Umbilical cord (tissue), 2 donors: ENCODE results near the gene CYP27A1. TPM values are rescaled to one million over a fixed set of nuclear protein-coding genes. Genes with fewer than 3 reads are reported as not detected.
"Not testable (repeated sequence)": the region's sequence is repeated elsewhere in the genome, so short reads cannot be mapped to it uniquely, and the experiment has no call there.

ENCODE experiments used
- DNase-seq: peaks from one replicate; pipeline ENCODE4 v3.0.0-alpha.2; 2015; ENCODE audit warnings: low spot score
- total RNA-seq: library from RNA; depleted of rRNA; stranded (reverse); fragments of >200 nt; gene quantifications from one replicate; pipeline ENCODE4 v1.2.3, GENCODE V29; 2014; ENCODE audit warnings: low replicate concordance; ENCODE audit not compliant: insufficient read depth

CYP27A1 gene
- total RNA-seq, 1 donor from 2014 or later = 13.2 TPM

- DNase-seq = no peak
These were observed 49.5 kb downstream of the CYP27A1 start, which contains the start of gene PRKAG3 for GRCh38 chr2:218831378-218831990. TSS of gene PRKAG3 (minus strand) at chr2:218831803.

DNA sequence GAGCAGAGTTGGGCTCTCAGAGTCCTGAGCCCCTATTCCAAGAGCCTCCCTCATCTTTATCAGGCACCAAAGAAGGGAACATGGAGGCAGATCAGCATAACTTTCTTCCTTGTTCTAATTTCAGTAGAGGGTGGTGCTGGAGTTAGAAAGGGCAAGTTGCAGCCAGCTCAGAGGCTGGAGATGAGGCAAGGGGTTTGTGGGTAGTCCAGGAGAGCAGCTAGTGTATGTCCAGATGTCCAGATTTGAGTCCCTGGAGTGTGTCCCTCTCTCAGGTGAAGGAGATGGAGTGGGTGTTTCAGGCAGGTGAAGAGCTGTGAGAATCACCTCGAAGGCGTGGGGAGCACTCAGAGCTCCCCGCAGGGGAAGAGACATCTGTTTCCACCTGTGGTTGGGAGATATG is 50.1 kb downstream of the CYP27A1 start:
- DNase-seq = no peak

DNA sequence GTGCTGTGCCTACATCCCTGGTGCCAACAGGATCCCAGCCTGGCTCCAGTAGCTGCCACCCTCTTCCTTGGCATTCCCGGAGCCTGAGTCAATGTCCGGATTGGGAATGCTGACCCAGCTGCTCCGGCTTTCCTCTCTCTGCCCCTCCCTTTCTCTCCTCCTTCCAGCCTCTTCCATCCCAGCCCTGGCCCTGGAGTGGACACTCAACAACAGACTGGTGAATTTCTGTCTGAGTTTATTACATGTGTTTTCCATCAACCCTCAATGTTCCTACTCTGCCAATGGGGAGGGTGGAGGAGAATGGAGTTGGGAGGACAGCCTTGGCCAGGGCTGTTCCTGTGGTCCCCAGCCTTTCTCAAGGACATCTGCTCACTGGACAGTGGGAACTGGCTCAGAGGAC is 50.6 kb downstream of the CYP27A1 start:
- DNase-seq = no peak

- no peak for DNase-seq
These were observed 51.2 kb downstream of the CYP27A1 start for GRCh38 chr2:218833023-218833609.

DNA sequence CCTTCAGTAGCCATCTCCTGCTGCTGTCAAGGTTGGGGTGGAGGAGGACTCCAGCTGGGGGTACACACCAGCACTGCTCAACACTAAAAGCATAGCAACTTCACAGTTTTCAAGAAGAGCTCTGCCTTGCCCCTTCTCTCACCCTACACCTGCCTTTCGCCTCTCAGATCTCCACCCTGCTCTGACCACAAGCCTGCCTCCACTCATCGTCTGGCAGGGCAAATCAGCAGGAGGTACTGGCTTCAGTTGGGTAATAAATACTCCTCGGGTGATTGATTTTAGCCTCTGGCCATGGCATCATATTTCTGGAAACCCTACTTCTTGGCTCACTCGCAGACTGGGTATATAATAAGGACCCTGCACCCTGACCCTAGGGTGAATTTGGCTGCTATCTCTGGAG is 52.7 kb downstream of the CYP27A1 start:
- DNase-seq = no peak

DNA sequence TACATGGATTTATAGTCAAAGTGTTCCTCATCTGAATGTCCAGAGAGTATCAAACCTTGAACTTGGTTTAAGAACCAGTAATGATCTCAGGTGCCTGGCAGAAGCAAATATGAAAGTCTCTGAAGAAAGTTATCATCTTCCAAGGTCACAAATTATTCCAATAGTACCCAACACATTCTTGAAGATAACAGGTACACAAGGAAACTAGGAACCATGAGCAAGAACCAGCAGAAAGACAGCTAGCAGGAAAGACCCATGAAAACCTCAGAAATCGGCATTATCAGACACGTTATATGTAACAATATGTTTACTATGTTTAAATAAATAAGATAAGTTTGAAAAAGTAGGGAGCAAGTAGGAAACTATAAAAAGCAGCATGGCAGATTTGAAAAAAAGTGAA is 55.5 kb downstream of the CYP27A1 start:
- no peak for DNase-seq

GRCh38 chr2:218839430-218839829 is 57.5 kb downstream of the CYP27A1 start:
- DNase-seq = no peak

DNA sequence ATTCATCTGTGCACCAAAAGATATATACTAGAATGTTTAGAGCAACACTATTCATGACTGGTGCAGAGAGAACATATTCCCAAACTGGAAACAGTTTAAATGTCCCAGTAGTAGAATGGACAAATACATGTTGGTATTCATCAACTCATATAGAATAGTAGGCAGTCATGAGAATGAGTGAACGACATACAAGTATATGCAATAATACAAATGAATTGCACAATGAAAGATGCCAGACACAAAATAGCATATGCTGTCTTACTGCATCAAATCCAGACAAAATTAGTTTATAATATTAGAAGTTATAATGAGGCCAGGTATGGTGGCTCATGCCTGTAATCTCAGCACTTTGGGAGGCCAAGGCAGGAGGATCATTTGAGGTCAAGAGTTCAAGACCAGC is 57.9 kb downstream of the CYP27A1 start:
- DNase-seq = no peak

DNA sequence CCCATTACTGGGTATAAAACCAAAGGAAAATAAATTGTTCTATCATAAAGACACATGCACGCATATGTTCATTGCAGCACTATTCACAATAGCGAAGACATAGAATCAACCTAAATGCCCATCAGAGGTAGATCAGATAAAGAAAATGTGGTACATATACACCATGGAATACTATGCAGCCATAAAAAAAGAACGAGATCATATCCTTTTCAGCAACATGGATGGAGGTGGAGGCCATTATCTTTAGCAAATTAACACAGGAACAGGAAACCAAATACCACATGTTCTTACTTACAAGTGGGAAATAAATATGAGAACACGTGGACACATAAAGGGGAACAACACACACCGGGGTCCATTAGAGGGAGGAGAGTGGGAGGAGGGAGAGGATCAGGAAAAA is 62.4 kb downstream of the CYP27A1 start:
- not testable (repeated sequence) for DNase-seq

- not testable (repeated sequence) for DNase-seq
These were observed 65.0 kb downstream of the CYP27A1 start for GRCh38 chr2:218846963-218847362.

GRCh38 chr2:218849721-218850120 is 67.8 kb downstream of the CYP27A1 start:
- no peak for DNase-seq

DNA sequence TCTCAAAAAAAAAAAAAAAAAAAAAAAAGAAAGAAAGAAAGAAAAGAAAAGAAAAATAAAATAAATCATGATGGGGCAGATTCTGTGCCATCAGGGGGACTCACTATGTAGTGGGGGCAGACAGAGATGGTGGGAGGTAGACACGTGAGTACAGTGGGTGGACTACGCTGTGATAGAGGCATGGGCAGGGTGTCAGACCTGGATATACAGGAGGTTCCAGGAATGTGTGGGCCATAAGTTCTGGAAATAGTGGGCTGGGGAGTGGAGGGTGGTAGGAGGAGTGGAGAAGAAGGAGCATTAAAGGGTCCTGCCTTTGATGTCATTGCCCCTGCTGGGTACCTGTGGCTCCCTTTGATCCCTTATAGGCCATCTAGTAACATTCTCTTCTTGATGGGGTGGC is 68.8 kb downstream of the CYP27A1 start:
- DNase-seq = no peak

DNA sequence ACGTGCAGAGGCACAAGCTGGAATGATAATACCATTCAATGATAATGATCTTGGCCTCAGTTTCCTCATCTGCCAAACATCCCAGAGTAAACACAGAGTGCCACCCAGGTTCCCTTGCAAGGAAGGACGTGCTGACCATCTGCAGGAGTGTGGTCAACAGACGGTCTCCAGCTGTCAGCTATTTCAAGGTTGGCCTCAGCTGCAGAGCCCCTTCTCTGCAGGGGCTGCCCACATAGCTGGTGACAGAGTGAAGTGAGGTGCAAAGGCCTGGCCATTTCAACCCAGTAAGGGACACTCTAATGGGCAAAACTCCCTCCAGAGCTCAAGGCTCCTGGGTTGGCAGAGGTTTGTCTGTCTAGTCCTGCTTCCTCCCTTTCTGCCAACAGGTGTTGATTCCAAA is 69.3 kb downstream of the CYP27A1 start:
- no peak for DNase-seq

GRCh38 chr2:218852911-218853667 is 71.1 kb downstream of the CYP27A1 start:
- DNase-seq = peak; percentile 58

DNA sequence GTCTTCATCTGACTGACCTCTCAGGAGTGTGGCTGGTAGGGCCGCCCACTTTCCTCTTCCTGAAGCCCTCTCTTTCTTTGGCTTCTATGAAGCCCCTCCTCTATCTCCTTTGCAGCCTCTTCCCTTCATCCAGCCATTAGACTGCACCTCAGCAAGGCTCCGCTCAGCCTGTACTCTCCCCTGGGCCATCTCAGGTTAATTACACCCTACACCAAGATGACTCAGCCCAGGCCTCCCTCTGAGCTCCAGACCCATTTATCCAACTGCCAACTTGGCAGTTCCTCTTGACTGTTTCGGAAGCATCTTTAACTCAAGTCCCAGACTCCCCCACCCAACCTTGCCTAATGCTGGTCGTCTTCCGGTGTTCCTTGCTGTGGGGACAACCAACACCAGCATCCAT is 71.8 kb downstream of the CYP27A1 start:
- DNase-seq = no peak

DNA sequence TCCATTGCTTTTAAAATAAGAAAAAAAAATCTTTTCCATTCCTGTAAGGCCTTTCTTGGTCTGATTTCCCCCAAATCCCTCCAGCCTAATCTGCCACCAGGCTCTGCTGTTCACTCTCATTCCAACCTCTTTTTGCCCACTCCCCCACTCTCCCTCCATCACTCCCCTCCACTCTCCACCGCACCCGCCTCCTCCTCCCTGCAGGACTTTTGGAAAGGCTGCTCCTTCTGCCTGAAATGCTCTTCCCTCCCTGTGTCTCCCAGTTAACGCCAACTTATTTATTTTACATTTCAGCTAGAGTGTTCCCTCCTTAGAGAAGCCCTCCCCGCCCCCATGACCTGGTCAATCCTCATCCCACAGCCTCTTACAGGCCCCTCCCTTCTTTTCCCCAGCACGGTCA is 72.9 kb downstream of the CYP27A1 start:
- DNase-seq = no peak

GRCh38 chr2:218855305-218856166 is 73.6 kb downstream of the CYP27A1 start:
- no peak for DNase-seq

DNA sequence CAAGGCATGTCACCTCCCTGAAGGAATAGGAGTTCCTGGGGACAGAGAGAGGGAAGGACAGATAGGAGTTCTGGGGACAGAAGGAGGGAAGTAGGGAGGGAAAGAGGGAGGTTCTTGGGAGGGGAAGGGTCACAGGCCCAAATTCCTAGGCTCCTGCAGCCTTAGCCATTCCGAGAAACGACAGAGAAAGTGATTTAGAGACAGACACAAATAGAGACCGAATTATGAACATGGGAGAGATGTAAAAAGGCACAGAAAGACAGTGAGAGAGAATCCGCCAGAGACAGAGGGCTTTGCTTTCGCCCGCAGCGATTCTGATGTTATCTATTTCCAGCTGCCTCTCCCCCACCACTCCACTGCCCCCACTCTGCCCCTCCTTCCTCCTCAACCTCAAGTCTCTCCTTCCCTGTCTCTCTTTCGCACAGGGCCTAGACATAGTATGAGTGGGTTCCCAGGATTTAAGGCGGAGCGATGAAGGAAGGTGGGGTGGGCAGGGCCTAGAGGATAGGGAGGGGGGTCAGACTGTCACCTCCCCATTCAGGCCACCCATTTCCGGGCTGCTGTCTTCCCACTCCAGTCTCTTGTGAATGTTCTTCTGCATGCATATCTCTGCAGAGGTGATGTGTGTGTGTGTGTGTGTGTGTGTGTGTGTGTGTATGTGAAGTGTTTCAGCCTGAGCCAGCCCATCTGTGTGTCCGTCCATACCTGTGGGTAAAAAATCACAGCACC is 74.4 kb downstream of the CYP27A1 start:
- peak; percentile 66 for DNase-seq

DNA sequence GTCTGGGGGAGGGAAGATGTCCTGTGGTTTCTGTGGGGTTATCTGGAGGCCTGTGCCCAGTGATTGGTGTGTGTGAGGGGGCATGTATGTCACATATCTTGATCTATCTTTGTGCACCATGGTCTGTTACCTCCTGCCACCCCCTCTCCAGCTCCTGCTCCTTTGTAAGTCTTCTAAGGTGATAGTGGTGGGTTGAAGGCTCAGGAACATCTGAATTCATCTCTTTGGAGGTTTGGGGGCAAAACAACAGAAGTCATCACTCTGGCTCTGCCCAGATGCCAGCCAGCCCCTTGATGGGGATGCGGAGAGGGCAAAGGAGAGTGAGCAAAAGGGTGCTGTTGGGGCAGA is 74.9 kb downstream of the CYP27A1 start:
- DNase-seq = no peak

GRCh38 chr2:218857371-218858137 is 75.6 kb downstream of the CYP27A1 start:
- no peak for DNase-seq

- no peak for DNase-seq
These were observed 76.1 kb downstream of the CYP27A1 start for GRCh38 chr2:218858138-218858445.
